K562 (cell line): Measurements from ENCODE around the gene CA7. TPM values are rescaled to one million over a fixed set of nuclear protein-coding genes. Genes with fewer than 3 reads are reported as not detected.

Source experiments
- ATF3 ChIP-seq, 2 experiments: fragments of 450-650 bp in 1 of 2; sonication (generic) in 1 of 2; formaldehyde crosslinking in 1 of 2; IDR thresholded peaks in 1 of 2; conservative IDR thresholded peaks in 1 of 2; 2 replicates each; pipeline versions ENCODE4 v1.6.1 to v1.8.1; 2016 to 2023; ENCODE audit warnings: mild to moderate bottlenecking in 2 of 2, moderate library complexity in 2 of 2, inconsistent platforms in 1 of 2, missing genetic modification reagents in 1 of 2
- BACH1 ChIP-seq: fragments of 200-800 bp; sonication (Bioruptor generic); IDR thresholded peaks from 2 replicates; pipeline ENCODE4 v1.6.1; 2016; ENCODE audit warnings: missing genetic modification characterization, missing compliant biosample characterization
- CAMTA2 ChIP-seq: fragments of 250-450 bp; sonication (Bioruptor Pico); conservative IDR thresholded peaks from 2 replicates; pipeline ENCODE4 v1.5.1; 2022
- CCAR2 ChIP-seq: fragments of 200-400 bp; formaldehyde crosslinking; IDR thresholded peaks from 2 replicates; pipeline ENCODE4 v1.6.1; 2017; ENCODE audit warnings: mild to moderate bottlenecking, low read depth, low read length
- CEBPB ChIP-seq: fragments of 450-650 bp; IDR thresholded peaks from 2 replicates; pipeline ENCODE4 v1.6.1; 2016; ENCODE audit warnings: missing genetic modification characterization, missing compliant biosample characterization
- FOSL1 ChIP-seq: fragments of 200-800 bp; sonication (Bioruptor generic); conservative IDR thresholded peaks from 2 replicates; pipeline ENCODE4 v1.6.1; 2016; ENCODE audit warnings: missing genetic modification characterization, missing compliant biosample characterization
- HMG20B ChIP-seq: fragments of 250-450 bp; sonication (Bioruptor Pico); IDR thresholded peaks from 2 replicates; pipeline ENCODE4 v1.5.0; 2021; ENCODE audit warnings: mild to moderate bottlenecking
- ID3 ChIP-seq, 2 experiments: fragments of 250-450 bp in 1 of 2; fragments of 450-650 bp in 1 of 2; sonication (Bioruptor Pico) in 1 of 2; IDR thresholded peaks; 2 replicates each; pipeline versions ENCODE4 v1.6.1 to v1.8.0; 2016 to 2021; ENCODE audit warnings: mild to moderate bottlenecking in 2 of 2, moderate library complexity in 2 of 2, missing compliant biosample characterization in 1 of 2, missing genetic modification characterization in 1 of 2
- MCM7 ChIP-seq, 2 experiments: fragments of 450-650 bp; IDR thresholded peaks; 2 replicates each; pipeline ENCODE4 v1.6.1; 2016 to 2018
- MTA3 ChIP-seq: fragments of 450-650 bp; formaldehyde crosslinking; IDR thresholded peaks from 2 replicates; pipeline ENCODE4 v1.6.1; 2017; ENCODE audit warnings: mild to moderate bottlenecking, borderline replicate concordance
- NBN ChIP-seq: fragments of 450-650 bp; IDR thresholded peaks from 2 replicates; pipeline ENCODE4 v1.6.1; 2016; ENCODE audit warnings: low read depth, mild to moderate bottlenecking
- NFIX ChIP-seq: fragments of 250-450 bp; sonication (Bioruptor Pico); IDR thresholded peaks from 2 replicates; pipeline ENCODE4 v1.4.0; 2020; ENCODE audit warnings: low read depth, mild to moderate bottlenecking, moderate library complexity
- RBBP5 ChIP-seq: fragments of 200-600 bp; sonication (generic); IDR thresholded peaks from 2 replicates; pipeline ENCODE4 v1.6.1; 2012; ENCODE audit warnings: borderline replicate concordance, mild to moderate bottlenecking, low read length, control low read depth, inconsistent platforms; ENCODE audit not compliant: insufficient read depth, poor library complexity, severe bottlenecking
- RCOR1 ChIP-seq, 2 experiments: IDR thresholded peaks; 2 replicates each; pipeline ENCODE4 v1.6.1; 2012; ENCODE audit warnings: low read depth in 2 of 2, low read length in 2 of 2, borderline replicate concordance in 1 of 2, improper control_type of control experiment in 1 of 2
- SPI1 ChIP-seq: IDR thresholded peaks from 2 replicates; pipeline ENCODE4 v1.6.1; 2011; ENCODE audit warnings: low read depth, low read length, control low read depth, borderline replicate concordance
- STAT6 ChIP-seq: sonication (generic); formaldehyde crosslinking; IDR thresholded peaks from 2 replicates; pipeline ENCODE4 v1.8.1; 2023; ENCODE audit warnings: mild to moderate bottlenecking, missing genetic modification reagents
- TAF9B ChIP-seq: fragments of 450-650 bp; IDR thresholded peaks from 2 replicates; pipeline ENCODE4 v1.6.1; 2018; ENCODE audit warnings: mild to moderate bottlenecking; ENCODE audit not compliant: partially characterized antibody
- ZBTB7A ChIP-seq: IDR thresholded peaks from 2 replicates; pipeline ENCODE4 v1.6.1; 2011; ENCODE audit warnings: low read depth, mild to moderate bottlenecking, low read length, moderate library complexity, borderline replicate concordance; ENCODE audit not compliant: control insufficient read depth
- ZNF408 ChIP-seq: fragments of 250-450 bp; sonication (Bioruptor Pico); IDR thresholded peaks from 2 replicates; pipeline ENCODE4 v1.4.0; 2020; ENCODE audit warnings: low read depth, mild to moderate bottlenecking, moderate library complexity
- ZNF445 ChIP-seq: fragments of 250-450 bp; sonication (Bioruptor Pico); IDR thresholded peaks from 2 replicates; pipeline ENCODE4 v1.4.0; 2020; ENCODE audit warnings: low read depth, mild to moderate bottlenecking, moderate library complexity
- ZNF589 ChIP-seq: fragments of 200-800 bp; sonication (Bioruptor generic); IDR thresholded peaks from 2 replicates; pipeline ENCODE4 v1.6.1; 2016; ENCODE audit warnings: low read depth, missing genetic modification characterization, missing compliant biosample characterization
- polyA plus RNA-seq, 8 experiments: library from polyadenylated mRNA; depleted of rRNA in 4 of 8; stranded (reverse) in 5 of 8; unstranded in 3 of 8; fragments of >200 nt; fragmentation: Nextera tagmentation in 2 of 8; fragmentation: Illumina TruSeq in 1 of 8; extraction: Ambion mirVana in 2 of 8; extraction: Trizol in 1 of 8; gene quantifications; 2 replicates each; pipeline versions ENCODE4 v1.2.1 to v1.2.3, GENCODE V29; 2011 to 2014; ENCODE audit warnings: inconsistent platforms in 1 of 8, missing spikeins in 1 of 8
- total RNA-seq, 7 experiments: library from RNA; depleted of rRNA in 6 of 7; stranded (reverse); fragments of >200 nt in 6 of 7; fragmentation: Illumina TruSeq in 2 of 7; extraction: Trizol in 2 of 7; gene quantifications; 2 replicates each; pipeline versions ENCODE4 v1.2.1 to v1.2.3, GENCODE V29; 2011 to 2021; ENCODE audit warnings: low replicate concordance in 1 of 7
- TF ChIP-seq, protein P1 (sequence below): sonication (generic); formaldehyde crosslinking; IDR thresholded peaks from 2 replicates; pipeline ENCODE4 v1.8.1; 2023; ENCODE audit warnings: mild to moderate bottlenecking, missing genetic modification reagents

CA7 gene
- total and polyA plus RNA-seq, 9 of the 15 experiments (the other 6 are each of a cell fraction or from before 2014, with no cell fraction given) = 0.03 to 0.07 (median 0.05) TPM; not detected in 5

DNA sequence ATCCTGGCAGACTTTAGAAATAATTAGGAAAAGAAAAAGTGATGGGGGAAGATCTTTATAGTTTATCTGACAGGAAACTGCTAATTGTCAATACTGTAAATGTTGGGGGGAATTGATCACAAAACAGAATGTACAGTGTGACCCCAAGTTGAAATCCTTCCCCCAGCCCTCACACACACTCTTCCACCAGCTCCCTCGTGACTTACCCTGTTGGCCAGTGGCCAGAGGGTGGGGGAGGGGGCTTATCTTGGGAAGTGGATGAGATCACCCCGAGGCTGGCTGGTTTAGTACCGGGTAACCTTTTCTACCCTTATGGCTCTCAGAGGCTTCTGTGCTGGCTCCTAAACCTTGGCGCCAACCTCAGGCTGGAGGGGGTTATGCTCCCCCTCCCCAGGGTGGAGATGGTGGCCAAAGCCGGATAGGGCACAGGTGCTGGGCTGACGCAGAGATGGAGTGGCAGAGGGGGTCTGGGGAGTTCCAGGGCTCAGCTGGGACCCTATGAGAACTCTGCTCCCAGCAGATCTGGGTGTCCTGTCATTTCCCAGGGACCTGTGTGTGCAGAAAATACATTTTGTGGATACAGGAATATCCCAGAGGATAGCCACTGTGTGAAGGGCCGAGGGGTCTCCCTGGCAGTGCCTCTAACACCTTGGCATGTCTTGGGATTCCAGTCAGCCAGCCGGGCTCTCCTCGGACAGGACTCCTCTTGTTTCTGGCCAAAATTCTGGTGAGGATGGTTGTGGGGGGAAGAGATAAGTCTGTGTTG is 55.9 kb downstream of the CA7 start (continued):
- TF ChIP-seq ZNF408 (CRISPR knock-in tag) = no peak
- TF ChIP-seq CCAR2 = no peak
- TF ChIP-seq HMG20B (CRISPR knock-in tag) = no peak
- TF ChIP-seq ZBTB7A = peak; percentile 66; the same call in 1 of the 2 replicates
- TF ChIP-seq ATF3 (IDR thresholded peaks at IDR 0.05) = peak; percentile 99
- peak; percentile 99 for TF ChIP-seq ATF3 (CRISPR knock-in tag; conservative IDR thresholded peaks at IDR 0.05)
- TF ChIP-seq MTA3 = peak; percentile 84
- no peak; the same call in 1 of the 2 replicates for TF ChIP-seq ZNF589
- TF ChIP-seq FOSL1 (tag) = peak; percentile 95
- peak; percentile 85 for TF ChIP-seq TAF9B
- TF ChIP-seq NBN = peak; percentile 86
- no peak for TF ChIP-seq CAMTA2 (CRISPR knock-in tag)
- TF ChIP-seq RCOR1 (IDR thresholded peaks at IDR 0.05; ENCODE audit: borderline replicate concordance in 1 of 2, low read depth in 2 of 2, low read length in 2 of 2) = peak in 1 of 2 experiments; percentile 84; a peak in 2 of 4 replicates
- TF ChIP-seq SPI1 = no peak
- TF ChIP-seq, protein P1, sequence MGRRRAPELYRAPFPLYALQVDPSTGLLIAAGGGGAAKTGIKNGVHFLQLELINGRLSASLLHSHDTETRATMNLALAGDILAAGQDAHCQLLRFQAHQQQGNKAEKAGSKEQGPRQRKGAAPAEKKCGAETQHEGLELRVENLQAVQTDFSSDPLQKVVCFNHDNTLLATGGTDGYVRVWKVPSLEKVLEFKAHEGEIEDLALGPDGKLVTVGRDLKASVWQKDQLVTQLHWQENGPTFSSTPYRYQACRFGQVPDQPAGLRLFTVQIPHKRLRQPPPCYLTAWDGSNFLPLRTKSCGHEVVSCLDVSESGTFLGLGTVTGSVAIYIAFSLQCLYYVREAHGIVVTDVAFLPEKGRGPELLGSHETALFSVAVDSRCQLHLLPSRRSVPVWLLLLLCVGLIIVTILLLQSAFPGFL (CRISPR knock-in tag) = peak; percentile 43; the same call in 1 of the 2 replicates
- TF ChIP-seq STAT6 (CRISPR knock-in tag) = peak; percentile 65; the same call in 1 of the 2 replicates
- peak; percentile 75 for TF ChIP-seq RBBP5
- TF ChIP-seq CEBPB (tag) = peak; percentile 5
- peak; percentile 82; the same call in 1 of the 2 replicates for TF ChIP-seq BACH1 (tag)
- 0 out of 2 replicates have a peak, but pooled peaks have one; percentile 7 for TF ChIP-seq ZNF445 (CRISPR knock-in tag)
- no peak for TF ChIP-seq MCM7 (IDR thresholded peaks at IDR 0.05)
- no peak for TF ChIP-seq ID3 (CRISPR knock-in tag; IDR thresholded peaks at IDR 0.05)
- TF ChIP-seq ID3 (tag; IDR thresholded peaks at IDR 0.05) = peak; percentile 86
- peak; percentile 69 for TF ChIP-seq NFIX (CRISPR knock-in tag)
